AG04449 (cell line): Measurements from ENCODE around the gene RAD51B.

Source experiments
- CTCF ChIA-PET: fragments of 350-600 bp; formaldehyde crosslinking; extraction: SDS; loops from one replicate; lab custom pipeline; 2021; ENCODE audit warnings: antibody characterized with exemption; lab: Yijun Ruan, JAX
- POLR2A ChIA-PET: fragments of 400-600, 350-600 bp; formaldehyde crosslinking; extraction: SDS; loops from one replicate; lab custom pipeline; 2020; ENCODE audit warnings: antibody characterized with exemption, inconsistent platforms; lab: Yijun Ruan, JAX
- DNase-seq: peaks from one replicate; pipeline ENCODE4 v3.0.0-alpha.2; 2010; ENCODE audit warnings: low read depth, low spot score
- H3K4me3 ChIP-seq: 2 replicates; pipeline ENCODE4 v1.5.1; 2011; ENCODE audit warnings: low read depth, mild to moderate bottlenecking, control low read depth, low read length
- CTCF ChIP-seq: IDR thresholded peaks from one replicate; pipeline ENCODE4 v1.5.1; 2011; ENCODE audit warnings: mild to moderate bottlenecking, moderate library complexity, low read length, control low read depth, inconsistent platforms; ENCODE audit not compliant: insufficient read depth; ENCODE audit errors: missing control alignments

RAD51B gene

DNA sequence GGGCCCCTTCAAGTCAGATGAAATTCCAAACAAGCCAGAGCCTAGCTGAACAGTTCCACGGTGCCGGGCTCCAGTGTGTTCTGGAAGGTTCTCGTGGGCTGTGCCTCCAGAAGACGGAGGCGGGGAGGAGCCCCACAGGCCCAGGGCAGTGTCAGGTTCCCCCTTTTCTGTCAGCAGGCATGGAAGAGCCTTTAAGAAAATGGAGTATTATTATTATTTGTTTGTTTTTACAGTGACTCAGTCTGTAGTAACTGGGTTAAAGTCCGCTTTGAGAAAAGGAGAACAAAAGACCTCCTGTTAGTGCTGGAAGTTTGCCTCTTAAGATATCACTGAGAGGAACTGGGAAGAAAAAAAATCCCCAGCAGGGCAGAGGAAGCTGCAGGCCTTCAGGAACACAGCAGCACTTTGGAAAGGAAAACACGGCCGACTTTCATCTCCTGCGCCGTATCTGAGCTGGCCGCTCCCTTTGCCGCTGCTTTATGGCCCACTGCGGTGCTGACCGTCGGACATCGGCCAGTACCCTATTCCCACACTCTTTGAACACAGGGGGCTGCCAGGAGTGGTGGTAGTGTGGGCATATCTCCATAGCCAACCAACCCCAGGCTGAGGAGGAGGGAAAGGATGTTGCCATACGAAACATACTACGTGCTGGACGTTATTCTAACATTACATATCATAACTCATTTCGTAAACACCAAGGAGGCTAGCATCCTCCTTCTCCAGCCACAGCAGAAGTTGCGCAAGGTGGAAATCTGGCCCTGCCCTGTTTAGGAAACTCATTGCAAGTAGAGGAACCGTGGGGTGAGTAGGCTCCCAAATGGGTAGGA lies 779.3 kb downstream of the RAD51B start:
- DNase-seq: no peak
- CTCF ChIA-PET: no interaction called here
- POLR2A ChIA-PET: no interaction called here

GRCh38 chr14:68599896-68600610 lies 780.5 kb downstream of the RAD51B start:
- no peak for DNase-seq
- no peak for TF ChIP-seq CTCF
- ChIA-PET POLR2A (no interaction called here), CTCF (no interaction called here)
- H3K4me3 ChIP-seq: no peak overlapping the region

More for the DNA sequence above, 779.3 kb downstream of the RAD51B start:
- no peak for TF ChIP-seq CTCF
- no peak overlapping the region for H3K4me3 ChIP-seq

GRCh38 chr14:68602507-68602906 lies 782.9 kb downstream of the RAD51B start:
- ChIA-PET CTCF (no interaction called here), POLR2A (no interaction called here)
- H3K4me3 ChIP-seq: no peak overlapping the region
- DNase-seq: no peak
- no peak for TF ChIP-seq CTCF

GRCh38 chr14:68603533-68604360 lies 784.2 kb downstream of the RAD51B start:
- CTCF ChIA-PET: interaction anchor here (1.2 kb wide), 1 partner anchor 186 kb away, joined by 3 read pairs; no protein-coding TSS in a partner anchor
- POLR2A ChIA-PET: no interaction called here
- TF ChIP-seq CTCF: no peak
- H3K4me3 ChIP-seq: no peak overlapping the region
- no peak for DNase-seq

GRCh38 chr14:68604361-68604730 lies 784.8 kb downstream of the RAD51B start:
- no peak overlapping the region for H3K4me3 ChIP-seq
- DNase-seq: no peak
- TF ChIP-seq CTCF: no peak
- ChIA-PET CTCF (no interaction called here), POLR2A (no interaction called here)
